GOT3 (cell line): Measurements from ENCODE around the gene BCL10.

Experiments
- DNase-seq: peaks from one replicate; lab custom pipeline; 2025; ENCODE audit warnings: mixed read lengths; lab: John Stamatoyannopoulos, UW

BCL10 gene

DNA sequence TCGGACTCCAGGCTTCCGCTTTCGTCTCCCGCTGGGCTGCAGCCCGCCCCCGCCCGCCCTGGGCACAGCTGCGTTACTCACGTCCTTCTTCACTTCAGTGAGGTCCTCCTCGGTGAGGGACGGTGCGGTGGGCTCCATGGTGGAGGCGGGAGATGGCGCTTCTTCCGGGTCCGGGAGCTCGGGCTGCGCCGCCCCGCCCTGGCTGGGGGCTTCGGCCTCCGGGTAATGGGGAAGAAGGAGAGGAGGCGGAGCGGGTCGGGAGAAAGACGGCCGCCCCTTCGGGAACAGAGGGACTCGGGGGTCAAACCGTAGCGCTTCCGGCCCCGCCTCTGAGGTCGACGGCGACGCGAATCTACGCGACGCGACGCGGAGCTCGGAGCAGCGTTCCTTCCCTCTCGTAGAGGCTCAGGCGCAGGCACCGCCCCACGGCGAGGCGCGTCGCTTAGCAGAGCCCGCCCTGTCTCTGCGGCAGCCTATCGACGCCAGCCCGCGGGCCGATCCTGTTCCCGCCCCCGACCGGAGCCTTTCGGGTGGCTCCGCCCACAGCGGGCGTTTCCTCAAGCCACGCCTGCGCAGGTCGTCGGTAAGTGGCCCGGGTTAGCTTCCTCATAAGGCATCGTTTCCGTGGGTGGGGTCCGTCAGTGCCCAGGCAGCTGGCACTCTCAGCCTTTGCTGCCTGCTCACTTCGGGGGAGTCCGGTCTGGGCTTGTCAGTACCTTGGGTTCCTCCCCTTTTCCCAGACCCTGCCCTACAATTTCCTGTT lies at the start of gene BCL10:
Gene BCL10 (minus strand): TSS at position 418 of the 763 bp plus-strand sequence. CDS start 280 bp downstream, at position 138.
- DNase-seq = peak; percentile 75

DNA sequence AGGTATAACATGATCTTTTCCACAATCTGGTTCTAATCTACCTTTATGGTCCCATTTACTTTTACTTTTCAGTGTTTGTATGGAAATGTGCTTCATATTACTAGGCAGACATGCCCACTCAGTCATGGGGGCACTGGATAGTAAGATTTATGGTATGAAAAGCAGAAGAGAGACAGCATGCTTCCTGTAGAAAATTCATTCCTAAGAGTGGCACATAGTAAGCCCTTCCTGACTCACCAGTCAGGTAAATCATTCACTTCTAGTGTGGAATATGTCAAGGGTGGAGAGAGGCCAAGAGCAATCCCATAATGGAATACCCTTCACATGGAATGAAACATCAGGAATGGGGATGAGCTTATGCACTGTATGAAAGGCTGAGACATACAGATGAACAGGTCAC lies 49.5 kb upstream of the BCL10 start:
- DNase-seq = no peak

DNA sequence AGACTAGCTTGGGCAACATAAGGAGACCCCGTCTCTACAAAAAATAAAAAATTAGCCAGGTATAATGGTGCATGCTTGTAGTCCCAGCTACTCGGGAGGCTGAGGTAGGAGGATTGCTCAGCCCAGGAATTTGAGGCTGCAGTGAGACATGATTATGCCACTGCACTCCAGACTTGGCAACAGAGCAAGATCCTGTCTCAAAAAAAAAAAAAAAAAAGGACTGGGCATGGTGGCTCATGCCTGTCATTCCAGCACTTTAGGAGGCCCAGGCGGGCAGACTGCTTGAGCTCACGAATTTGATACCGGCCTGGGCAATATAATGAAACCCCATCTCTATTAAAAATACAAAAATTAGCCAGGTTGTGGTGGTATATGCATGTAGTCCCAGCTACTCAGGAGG lies 47.3 kb upstream of the BCL10 start:
- DNase-seq = no peak

DNA sequence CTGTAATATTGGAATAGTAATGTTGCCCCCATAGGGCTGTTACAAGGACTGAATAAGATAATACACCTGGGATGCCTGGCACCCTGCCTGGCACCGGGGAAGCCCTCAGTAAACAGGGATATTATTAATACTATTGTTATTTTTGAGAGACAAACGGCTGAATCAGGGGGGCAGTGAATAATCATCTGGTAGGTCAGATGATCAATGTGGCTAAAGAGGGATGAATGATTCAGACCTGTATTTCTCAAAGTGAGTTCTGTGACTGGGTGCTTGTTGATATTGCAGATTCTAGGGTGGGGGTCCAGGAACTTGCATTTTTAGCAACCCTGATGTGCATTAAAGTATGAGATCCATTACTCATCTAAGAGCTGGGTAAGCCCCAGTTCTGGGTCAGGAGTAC lies 46.2 kb upstream of the BCL10 start:
- no peak for DNase-seq

DNA sequence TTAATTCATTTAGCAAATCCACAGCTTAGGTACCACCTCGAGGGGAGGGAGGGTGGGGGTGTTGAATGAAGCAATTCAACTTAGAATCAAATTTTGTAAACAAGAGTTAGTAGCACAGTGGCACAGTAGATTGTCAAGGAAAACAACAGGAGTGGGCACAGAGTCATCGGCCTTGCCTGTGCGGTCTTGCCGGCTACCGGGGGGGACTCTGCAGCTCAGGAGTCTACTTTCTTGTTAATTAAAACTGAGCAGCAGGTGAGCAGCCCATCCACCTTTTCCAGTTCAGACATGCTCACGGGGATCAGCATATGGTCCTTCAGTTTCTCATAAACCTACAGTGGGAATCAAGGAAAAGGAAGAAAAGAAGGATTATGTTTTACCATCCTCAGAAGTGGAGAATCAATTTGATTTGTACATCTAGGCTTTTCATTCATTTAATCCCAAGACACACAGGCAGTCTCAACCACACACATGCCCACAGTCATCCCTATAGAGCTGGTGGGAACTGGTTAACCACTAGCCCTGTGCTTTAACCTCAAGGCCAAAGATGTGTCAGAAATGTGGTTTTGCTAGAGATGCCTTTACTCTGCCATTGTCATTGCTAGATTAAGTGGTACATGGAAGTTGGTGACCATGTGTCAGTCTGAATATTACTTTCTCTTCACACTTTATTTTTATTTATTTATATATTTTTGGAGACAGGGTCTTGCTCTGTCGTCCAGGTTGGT lies 45.0 kb upstream of the BCL10 start:
- no peak for DNase-seq

DNA sequence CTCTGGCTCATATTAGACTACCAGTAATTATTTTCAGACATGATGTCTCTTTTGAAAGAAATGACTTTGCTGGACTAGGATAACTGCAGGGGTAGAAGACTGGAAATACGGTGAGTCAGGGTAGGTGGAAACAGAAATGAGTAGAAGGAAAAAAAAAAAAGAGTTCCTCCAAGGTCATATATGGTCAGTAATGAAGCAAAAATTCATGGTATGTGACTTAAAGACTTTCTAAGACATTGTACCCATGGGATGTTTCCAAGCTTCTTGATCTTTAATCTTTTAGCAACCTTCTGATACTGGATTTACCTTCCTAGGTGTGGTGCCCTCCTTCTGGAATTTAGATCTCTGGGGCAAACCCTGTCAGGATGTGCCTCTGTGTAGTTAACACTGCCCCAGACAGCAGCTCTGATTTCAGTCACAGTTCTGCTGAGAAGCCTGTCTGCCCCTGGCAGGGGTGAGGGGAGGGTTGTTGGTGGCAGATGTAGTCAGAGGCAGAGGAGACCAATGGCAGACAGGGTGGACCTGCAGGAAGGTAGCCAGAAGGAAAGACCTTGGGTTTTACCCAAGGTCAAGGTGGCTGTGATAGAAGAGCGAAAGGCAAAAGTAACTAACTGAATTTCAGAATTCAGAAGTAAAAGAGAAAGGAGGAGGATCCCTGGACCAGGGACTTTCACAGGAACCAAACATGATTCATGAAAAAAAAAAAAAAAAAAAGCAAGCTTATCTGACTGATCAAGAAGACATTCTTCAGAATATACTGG lies 44.1 kb upstream of the BCL10 start:
- DNase-seq = no peak

DNA sequence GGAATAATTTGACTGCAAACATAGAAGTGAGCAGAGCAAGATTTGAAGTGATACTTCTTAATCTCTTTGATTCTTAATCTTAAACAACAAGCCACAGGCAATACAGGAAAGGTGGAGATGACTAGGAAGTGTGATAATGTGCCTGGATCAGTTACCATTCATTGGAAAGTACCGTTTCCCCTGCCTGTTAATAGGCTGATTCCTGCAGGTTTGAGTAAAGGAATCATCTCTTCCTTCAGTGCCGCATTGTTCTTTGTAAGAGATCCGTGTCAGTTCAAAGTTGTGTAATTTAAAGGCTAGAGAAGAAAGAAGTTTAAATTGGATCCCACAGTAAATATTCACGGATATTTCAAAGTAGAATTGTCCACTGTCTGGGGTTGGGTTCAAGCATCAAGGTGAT lies 43.5 kb upstream of the BCL10 start:
- DNase-seq = no peak

DNA sequence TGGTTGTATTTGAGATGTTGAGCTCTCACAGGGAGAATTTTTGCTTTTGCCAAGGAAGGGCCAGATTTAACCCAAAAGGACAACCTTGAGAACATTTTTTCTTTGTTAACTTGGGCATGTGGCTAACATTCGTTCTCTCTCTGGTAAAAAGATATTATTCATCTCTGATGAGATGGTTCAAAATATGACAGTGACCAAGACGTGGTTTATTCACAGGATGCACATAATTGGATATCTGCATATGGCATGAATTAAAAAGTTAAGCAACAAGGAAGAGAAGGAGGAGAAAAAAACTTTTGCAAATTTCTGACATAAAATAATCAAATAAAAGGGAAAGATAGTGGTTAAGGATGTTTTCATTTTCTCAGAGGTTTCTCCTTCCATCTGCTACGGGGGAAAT lies 43.1 kb upstream of the BCL10 start:
- DNase-seq = no peak

DNA sequence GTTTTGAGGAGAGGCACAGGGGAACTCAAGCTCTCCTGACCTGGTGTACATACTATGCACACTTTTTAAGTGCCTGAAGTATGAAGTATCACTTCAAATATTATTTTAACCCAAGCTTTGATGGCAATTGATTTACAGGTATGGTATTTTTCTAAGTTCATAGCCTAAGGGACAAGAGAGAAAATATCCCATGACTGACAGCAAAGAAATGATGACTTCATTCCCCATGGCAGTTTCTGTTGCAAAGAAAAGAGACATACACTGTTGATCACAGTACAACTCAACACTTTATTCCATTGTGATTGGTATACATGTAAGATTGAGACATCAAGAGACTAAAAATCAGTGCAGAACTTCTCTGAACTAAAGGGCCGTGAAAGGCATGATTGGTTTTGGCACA lies 41.8 kb upstream of the BCL10 start:
- no peak for DNase-seq

DNA sequence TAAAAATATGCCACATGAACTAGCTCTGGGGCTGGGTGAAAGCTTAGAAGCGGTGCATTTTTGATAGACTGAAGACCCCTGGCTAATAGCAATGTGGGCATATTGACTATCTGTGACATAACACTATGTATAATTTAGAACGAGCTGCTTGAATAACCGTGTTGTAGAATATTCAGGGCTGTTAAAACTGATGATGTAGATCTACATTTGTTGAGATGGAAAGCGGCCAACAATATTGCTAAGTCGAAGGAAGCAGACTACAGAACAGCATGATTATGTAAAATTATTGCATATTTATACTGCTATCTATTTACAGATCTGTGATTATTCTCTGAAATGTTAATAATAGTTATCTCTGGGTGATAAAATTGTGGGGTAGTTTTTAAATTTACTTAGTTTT lies 41.1 kb upstream of the BCL10 start:
- DNase-seq = no peak

DNA sequence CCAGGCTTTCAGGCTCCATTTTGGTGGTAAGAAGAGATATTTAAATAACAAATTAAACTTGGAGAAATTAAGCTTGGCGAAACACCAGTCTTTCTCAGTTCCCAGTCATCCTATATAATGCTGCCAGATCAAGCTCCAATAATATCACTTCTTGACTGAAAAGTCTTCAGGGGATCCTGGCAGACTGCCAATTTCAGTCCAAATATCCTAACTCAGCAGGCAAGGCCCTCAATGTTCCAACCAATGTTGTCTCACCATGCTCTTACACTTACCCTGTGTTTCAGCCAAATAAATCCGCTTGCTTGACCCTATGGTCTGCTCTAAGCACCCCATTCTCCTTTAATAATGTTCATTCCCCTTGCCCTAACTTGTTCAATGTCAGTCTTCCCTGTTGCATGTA lies 39.9 kb upstream of the BCL10 start:
- DNase-seq = no peak

DNA sequence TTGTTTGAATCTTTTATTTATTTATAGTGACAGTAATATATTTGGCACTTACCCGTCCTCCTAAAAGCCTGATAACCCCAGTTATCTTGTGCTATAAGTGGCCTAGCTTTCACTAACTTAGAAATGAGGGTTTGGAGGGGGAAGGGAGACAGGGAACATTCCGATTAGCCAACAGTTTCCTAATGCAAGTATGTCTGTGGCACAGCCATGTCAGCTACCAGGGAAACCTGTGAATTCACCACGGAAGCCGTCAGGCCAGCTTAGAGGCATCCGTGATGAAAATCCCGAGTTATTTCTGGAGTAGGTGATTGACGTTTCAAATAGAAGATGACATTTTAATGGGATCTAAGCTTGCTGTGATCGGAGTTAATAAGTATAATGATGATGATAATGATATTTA lies 39.4 kb upstream of the BCL10 start:
- DNase-seq = no peak

DNA sequence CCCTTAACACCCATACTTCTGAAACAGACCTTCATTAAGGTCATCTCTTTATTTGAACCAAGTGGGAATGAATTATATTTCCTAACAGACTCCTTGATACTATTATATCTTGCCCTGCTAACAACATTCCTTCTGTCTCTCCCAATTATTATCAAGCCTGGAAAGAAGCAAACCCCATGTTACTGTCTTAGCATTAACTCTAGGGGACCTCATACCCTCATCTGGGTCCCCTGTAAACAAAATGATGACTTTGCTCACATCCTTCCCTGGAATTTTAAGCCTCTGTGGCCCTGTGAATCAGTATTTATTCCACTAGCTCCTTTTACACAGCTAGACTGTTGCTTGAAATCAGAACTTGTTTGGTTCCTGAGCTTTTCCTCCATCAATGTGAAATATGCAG lies 38.3 kb upstream of the BCL10 start:
- DNase-seq = no peak

DNA sequence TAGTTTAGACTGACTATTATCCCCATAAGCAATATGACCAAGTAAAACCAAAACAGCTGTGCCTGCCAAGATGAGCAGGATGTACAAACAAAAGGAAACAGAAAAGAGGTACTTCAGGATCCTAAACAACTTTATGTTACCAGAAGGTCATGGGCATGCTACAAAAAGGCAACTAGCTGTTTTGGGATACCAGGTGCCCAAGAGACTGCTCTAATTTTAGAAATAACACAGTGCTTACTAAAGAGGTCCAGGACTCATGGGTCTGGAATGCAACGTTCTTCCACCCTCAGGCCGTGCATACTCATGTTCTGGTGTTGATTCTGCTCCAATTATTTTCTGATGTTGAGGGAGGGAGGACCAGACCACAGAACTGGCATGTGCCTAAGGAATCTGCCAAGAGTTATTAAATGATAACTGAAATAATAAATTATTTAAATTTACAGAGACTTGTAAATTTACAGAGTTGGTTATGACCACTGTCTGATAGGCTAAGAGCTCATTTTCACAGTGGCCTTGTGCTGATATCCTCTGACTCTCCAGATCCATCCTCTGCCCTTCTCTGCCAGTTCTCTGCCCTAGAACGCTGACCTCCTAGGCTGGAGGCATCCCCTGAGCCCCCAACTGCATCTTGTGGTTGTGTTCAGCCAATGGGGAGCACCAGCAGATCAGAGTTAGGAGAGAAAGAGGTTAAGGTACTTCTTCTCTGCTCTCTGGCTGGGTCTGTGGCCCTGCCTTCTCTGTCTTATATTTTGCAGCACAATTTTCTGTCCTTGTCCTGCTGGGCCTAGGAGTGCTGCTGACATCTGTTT lies 37.7 kb upstream of the BCL10 start:
- DNase-seq = no peak

DNA sequence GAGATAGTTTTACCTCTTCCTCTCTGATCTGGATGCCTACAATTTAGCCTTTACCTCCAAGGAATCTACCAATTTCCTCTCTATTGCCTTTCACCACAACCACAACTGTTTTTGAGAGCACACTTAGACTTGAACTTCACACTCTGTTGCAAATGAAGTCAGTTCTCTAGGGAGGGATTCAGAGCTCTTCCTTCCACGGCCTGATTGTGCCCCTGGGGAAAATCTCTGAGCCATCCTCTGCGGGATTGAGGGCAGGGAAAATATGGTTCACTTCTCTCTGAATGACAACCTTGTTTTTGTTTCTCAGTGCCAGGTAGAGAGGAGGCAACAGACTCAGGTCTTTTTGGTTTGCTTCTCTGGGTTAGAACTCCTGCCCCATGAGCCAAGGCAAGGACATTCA lies 35.4 kb upstream of the BCL10 start:
- no peak for DNase-seq

DNA sequence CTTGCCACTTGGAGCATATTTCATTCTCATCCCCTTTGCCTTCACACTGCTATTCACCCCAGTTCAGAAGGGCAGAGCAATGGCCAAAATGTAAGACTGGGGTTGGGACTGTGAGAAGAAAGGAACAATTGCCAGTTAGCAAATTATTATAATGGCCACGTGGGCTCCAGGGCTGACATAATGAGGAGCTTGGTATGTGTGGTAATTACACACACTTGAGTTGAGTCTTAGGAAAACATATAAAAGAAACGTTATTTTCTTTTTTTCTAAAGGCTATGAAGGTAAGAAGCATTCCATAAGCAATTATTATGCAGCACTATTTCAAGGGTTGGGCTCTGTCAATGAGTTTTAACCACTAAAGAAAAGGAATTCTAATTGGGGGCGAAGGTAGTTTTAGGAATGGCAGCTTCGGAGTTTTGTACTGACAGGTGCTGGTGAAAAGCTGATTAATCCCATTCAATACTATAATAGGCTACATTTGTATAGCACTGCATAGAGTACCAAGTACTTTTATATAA lies 32.5 kb upstream of the BCL10 start:
- DNase-seq = no peak

DNA sequence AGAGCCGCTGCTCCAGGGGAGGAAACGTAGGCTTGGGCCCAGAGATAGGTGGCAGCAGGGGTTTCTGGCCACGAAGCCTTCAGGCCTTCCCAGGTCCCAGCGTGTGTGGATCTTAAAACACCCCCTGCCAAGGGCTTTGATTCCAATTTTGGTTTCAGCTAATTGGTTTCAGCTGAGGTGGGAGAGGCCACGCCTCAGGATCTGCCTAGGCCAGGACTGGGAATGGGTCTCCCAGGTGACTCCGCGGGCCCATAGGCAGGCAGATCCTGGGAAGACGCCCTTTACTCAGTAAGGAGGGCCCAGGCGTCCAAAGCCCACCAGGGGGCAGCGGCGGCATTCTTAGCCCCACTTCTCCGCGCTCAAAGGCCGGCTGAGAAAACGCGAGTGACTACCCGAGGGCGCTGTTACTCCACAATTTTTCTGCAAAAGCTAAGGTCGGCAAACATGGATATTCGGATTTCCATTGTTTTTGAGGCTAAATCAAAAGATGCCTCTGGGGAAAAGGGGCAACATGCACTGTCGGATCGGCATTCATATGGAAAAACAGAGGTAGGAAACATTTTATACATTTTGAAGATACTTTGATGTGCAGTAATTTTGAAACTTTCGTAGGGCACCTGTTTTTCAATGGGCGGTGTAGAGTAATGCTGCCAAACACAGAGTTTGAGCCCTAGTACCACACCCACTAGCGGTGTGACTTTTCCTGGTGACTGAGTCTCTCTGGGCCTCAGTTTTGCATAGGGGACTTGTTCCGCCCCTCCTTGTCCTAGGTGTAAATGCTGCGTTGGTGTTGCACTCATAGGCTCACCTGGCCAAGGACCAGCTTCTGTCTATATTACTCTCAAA lies 31.8 kb upstream of the BCL10 start:
- peak; percentile 15 for DNase-seq

DNA sequence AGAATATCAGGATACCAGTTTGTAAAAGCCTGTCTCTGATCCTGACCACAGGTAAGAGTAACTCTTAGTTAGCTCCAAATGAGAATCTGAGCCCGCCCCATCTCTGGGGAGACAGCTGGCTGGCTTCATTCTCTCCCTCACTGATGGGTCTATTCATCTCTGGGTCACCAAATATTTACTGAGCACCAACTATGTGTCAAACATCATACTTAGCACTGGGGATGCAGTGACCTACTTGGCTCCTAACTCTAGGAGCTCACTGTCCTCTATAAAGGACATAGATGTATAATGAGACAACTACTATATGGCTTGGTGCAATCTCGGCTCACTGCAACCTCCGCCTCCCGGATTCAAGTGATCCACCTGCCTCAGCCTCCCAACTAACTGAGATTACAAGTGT lies 29.8 kb upstream of the BCL10 start:
- DNase-seq = no peak

DNA sequence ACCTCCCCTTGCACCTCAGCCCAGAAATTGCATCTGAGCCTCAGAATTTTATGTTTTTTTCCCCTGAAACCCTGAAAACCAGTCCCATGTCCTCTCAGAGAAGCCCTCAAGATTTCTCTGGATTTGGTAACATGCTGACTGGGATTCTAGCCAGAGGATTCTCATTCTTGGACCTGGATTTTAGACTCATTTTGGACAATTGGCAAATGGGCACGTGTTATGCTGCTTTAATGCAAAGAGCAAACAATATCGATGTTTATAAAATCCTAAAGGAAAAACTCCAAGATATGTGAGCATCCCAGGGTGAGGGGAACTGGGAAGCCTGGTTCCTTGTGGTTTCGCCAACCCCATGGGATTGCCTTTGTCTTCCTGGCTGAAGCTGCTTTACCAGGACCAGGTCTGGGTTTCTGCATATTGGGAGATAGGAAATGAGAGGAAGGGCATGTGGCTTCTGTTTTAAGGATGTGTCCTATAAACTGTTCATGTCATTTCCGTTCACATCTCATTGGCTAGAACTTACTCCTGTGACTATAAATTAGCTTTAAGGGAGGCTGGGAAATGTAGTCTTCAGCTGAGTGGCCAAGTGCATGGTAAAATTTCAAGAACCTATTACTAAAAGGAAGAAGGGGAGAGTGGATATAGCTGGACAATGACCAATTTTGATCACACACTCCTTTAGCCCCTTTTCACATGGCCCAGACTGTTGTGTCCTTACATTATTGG lies 27.2 kb upstream of the BCL10 start:
- DNase-seq = no peak

DNA sequence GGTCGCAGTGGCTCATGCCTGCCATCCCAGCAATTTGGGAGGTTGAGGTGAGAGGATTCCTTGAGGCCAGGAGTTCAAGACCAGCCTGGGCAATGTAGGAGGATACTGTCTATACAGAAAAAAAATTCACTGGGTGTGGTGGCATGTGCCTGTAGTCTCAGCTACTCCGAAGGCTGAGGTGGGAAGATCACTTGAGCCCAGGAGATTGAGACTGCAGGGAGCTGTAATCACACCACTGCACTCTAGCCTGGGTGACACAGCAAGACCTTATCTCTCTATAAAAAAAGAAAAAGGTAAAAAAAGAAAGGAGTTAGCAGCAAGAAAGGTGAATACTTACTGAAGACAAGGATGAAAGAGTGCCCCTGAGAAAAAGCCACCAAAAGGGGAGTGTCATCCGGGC lies 23.7 kb upstream of the BCL10 start:
- no peak for DNase-seq
